WTC11 (cell line): ENCODE data around the gene ADGRG7. TPM values are rescaled to one million over a fixed set of nuclear protein-coding genes. Genes with fewer than 3 reads are reported as not detected.

Experiments
- ATAC-seq: fragments of 200-7000 bp; cut with Tn5 transposase; 2 replicates; pipeline ENCODE4 v1.10.0; 2021; ENCODE audit warnings: mild to moderate bottlenecking, moderate library complexity
- CTCF ChIA-PET: fragments of 300-600 bp; sonication (Branson Sonifier 250); formaldehyde crosslinking; loops from one replicate; lab custom pipeline; 2021; ENCODE audit warnings: antibody characterized with exemption; lab: Charles Lee
- POLR2A ChIA-PET: fragments of 350-600 bp; sonication (Branson Sonifier 250); formaldehyde crosslinking; loops from one replicate; lab custom pipeline; 2021; ENCODE audit warnings: antibody characterized with exemption; lab: Charles Lee
- DNase-seq: peaks from one replicate; pipeline ENCODE4 v3.0.0; 2021; ENCODE audit warnings: low spot score
- H3K27ac Mint-ChIP-seq: 2 replicates; pipeline ENCODE4 v1.8.0; 2021; ENCODE audit warnings: mixed read lengths
- H3K27me3 Mint-ChIP-seq: 2 replicates; pipeline ENCODE4 v1.8.0; 2021; ENCODE audit warnings: low read depth, mild to moderate bottlenecking, moderate library complexity, mixed read lengths
- H3K36me3 Mint-ChIP-seq: 2 replicates; pipeline ENCODE4 v1.8.0; 2021; ENCODE audit warnings: mixed read lengths
- H3K4me1 Mint-ChIP-seq: 2 replicates; pipeline ENCODE4 v1.8.0; 2022; ENCODE audit warnings: mixed read lengths
- H3K4me3 Mint-ChIP-seq: 2 replicates; pipeline ENCODE4 v1.8.0; 2021; ENCODE audit warnings: mild to moderate bottlenecking, moderate library complexity, mixed read lengths
- H3K9me3 Mint-ChIP-seq: 2 replicates; pipeline ENCODE4 v1.8.0; 2021; ENCODE audit warnings: mixed read lengths
- ATF1 ChIP-seq: sonication (generic); formaldehyde crosslinking; IDR thresholded peaks from 2 replicates; pipeline ENCODE4 v1.8.1; 2023; ENCODE audit warnings: mild to moderate bottlenecking, moderate library complexity, missing genetic modification reagents
- CBFB ChIP-seq: sonication (generic); formaldehyde crosslinking; IDR thresholded peaks from 2 replicates; pipeline ENCODE4 v1.8.1; 2022; ENCODE audit warnings: mild to moderate bottlenecking, low read depth, missing genetic modification reagents
- EMX1 ChIP-seq: fragments of 250-450 bp; sonication (Bioruptor Pico); IDR thresholded peaks from 2 replicates; pipeline ENCODE4 v1.8.0; 2021; ENCODE audit warnings: mild to moderate bottlenecking
- FOXK1 ChIP-seq: sonication (generic); formaldehyde crosslinking; IDR thresholded peaks from 2 replicates; pipeline ENCODE4 v1.8.0; 2022; ENCODE audit warnings: mild to moderate bottlenecking, moderate library complexity, missing genetic modification reagents
- JAZF1 ChIP-seq: fragments of 250-450 bp; sonication (Bioruptor Pico); IDR thresholded peaks from 2 replicates; pipeline ENCODE4 v1.9.0; 2021; ENCODE audit warnings: moderate library complexity, mild to moderate bottlenecking, inconsistent platforms
- KAT7 ChIP-seq: sonication (generic); formaldehyde crosslinking; IDR thresholded peaks from 2 replicates; pipeline ENCODE4 v1.8.1; 2023; ENCODE audit warnings: missing genetic modification reagents, mild to moderate bottlenecking, borderline replicate concordance
- NFYB ChIP-seq: sonication (generic); formaldehyde crosslinking; conservative IDR thresholded peaks from 2 replicates; pipeline ENCODE4 v1.8.0; 2022; ENCODE audit warnings: low read depth, missing genetic modification reagents
- PRRX2 ChIP-seq: fragments of 250-450 bp; sonication (Bioruptor Pico); IDR thresholded peaks from 2 replicates; pipeline ENCODE4 v1.8.0; 2021; ENCODE audit warnings: mild to moderate bottlenecking
- SP1 ChIP-seq: sonication (generic); formaldehyde crosslinking; conservative IDR thresholded peaks from 2 replicates; pipeline ENCODE4 v1.8.1; 2022; ENCODE audit warnings: missing genetic modification reagents
- ZNF121 ChIP-seq: sonication (generic); formaldehyde crosslinking; IDR thresholded peaks from 2 replicates; pipeline ENCODE4 v1.8.0; 2023; ENCODE audit warnings: missing genetic modification reagents
- ZNF423 ChIP-seq: fragments of 250-450 bp; sonication (Bioruptor Pico); IDR thresholded peaks from 2 replicates; pipeline ENCODE4 v2.1.2; 2022; ENCODE audit warnings: mild to moderate bottlenecking, moderate library complexity
- total RNA-seq: library from RNA; stranded (reverse); gene quantifications from 3 replicates; pipeline ENCODE4 v1.2.3, GENCODE V29; 2021
- TF ChIP-seq, protein P1 (sequence below): sonication (generic); formaldehyde crosslinking; conservative IDR thresholded peaks from 2 replicates; pipeline ENCODE4 v1.8.1; 2023; ENCODE audit warnings: mild to moderate bottlenecking, low read depth, missing genetic modification reagents, moderate library complexity
- TF ChIP-seq, protein P2 (sequence below): sonication (generic); formaldehyde crosslinking; IDR thresholded peaks from 2 replicates; pipeline ENCODE4 v1.8.0; 2022; ENCODE audit warnings: mild to moderate bottlenecking, missing genetic modification reagents
- TF ChIP-seq, protein P3 (sequence below): sonication (generic); formaldehyde crosslinking; IDR thresholded peaks from 2 replicates; pipeline ENCODE4 v1.8.1; 2022; ENCODE audit warnings: low read depth, mild to moderate bottlenecking, moderate library complexity, missing genetic modification reagents, borderline replicate concordance
- TF ChIP-seq, protein P4 (sequence below): sonication (generic); formaldehyde crosslinking; IDR thresholded peaks from 2 replicates; pipeline ENCODE4 v1.8.0; 2022; ENCODE audit warnings: missing genetic modification reagents
- TF ChIP-seq, protein P5 (sequence below): fragments of 250-450 bp; sonication (Bioruptor Pico); IDR thresholded peaks from 2 replicates; pipeline ENCODE4 v1.9.0; 2021; ENCODE audit warnings: mild to moderate bottlenecking

Gene ADGRG7
- total RNA-seq, 1 experiment from 2014 or later = not detected

DNA sequence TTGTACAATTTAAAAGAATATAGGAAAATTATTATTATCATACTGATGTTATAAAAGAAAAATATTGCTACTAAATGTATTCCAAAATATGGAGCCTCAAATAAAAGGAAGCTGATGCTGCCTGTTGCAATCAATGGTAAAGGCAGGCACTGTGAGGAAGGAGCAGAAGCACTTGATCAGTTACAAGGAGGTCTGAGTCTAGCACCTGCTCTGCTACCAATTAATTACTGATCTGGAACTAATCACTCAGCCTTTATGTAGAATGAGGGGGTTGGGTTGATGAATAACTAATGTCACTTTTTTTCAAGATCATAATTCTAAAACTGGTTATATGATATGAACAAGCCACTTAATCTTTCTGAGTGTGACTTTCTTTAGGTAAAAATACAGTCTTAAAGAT lies 5.5 kb downstream of the ADGRG7 start (continued):
- TF ChIP-seq, protein P1, sequence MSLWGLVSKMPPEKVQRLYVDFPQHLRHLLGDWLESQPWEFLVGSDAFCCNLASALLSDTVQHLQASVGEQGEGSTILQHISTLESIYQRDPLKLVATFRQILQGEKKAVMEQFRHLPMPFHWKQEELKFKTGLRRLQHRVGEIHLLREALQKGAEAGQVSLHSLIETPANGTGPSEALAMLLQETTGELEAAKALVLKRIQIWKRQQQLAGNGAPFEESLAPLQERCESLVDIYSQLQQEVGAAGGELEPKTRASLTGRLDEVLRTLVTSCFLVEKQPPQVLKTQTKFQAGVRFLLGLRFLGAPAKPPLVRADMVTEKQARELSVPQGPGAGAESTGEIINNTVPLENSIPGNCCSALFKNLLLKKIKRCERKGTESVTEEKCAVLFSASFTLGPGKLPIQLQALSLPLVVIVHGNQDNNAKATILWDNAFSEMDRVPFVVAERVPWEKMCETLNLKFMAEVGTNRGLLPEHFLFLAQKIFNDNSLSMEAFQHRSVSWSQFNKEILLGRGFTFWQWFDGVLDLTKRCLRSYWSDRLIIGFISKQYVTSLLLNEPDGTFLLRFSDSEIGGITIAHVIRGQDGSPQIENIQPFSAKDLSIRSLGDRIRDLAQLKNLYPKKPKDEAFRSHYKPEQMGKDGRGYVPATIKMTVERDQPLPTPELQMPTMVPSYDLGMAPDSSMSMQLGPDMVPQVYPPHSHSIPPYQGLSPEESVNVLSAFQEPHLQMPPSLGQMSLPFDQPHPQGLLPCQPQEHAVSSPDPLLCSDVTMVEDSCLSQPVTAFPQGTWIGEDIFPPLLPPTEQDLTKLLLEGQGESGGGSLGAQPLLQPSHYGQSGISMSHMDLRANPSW = no peak
- TF ChIP-seq, protein P2, sequence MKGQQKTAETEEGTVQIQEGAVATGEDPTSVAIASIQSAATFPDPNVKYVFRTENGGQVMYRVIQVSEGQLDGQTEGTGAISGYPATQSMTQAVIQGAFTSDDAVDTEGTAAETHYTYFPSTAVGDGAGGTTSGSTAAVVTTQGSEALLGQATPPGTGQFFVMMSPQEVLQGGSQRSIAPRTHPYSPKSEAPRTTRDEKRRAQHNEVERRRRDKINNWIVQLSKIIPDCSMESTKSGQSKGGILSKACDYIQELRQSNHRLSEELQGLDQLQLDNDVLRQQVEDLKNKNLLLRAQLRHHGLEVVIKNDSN (CRISPR knock-in tag) = no peak
- TF ChIP-seq, protein P3, sequence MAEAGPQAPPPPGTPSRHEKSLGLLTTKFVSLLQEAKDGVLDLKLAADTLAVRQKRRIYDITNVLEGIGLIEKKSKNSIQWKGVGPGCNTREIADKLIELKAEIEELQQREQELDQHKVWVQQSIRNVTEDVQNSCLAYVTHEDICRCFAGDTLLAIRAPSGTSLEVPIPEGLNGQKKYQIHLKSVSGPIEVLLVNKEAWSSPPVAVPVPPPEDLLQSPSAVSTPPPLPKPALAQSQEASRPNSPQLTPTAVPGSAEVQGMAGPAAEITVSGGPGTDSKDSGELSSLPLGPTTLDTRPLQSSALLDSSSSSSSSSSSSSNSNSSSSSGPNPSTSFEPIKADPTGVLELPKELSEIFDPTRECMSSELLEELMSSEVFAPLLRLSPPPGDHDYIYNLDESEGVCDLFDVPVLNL = no peak
- TF ChIP-seq, protein P4, sequence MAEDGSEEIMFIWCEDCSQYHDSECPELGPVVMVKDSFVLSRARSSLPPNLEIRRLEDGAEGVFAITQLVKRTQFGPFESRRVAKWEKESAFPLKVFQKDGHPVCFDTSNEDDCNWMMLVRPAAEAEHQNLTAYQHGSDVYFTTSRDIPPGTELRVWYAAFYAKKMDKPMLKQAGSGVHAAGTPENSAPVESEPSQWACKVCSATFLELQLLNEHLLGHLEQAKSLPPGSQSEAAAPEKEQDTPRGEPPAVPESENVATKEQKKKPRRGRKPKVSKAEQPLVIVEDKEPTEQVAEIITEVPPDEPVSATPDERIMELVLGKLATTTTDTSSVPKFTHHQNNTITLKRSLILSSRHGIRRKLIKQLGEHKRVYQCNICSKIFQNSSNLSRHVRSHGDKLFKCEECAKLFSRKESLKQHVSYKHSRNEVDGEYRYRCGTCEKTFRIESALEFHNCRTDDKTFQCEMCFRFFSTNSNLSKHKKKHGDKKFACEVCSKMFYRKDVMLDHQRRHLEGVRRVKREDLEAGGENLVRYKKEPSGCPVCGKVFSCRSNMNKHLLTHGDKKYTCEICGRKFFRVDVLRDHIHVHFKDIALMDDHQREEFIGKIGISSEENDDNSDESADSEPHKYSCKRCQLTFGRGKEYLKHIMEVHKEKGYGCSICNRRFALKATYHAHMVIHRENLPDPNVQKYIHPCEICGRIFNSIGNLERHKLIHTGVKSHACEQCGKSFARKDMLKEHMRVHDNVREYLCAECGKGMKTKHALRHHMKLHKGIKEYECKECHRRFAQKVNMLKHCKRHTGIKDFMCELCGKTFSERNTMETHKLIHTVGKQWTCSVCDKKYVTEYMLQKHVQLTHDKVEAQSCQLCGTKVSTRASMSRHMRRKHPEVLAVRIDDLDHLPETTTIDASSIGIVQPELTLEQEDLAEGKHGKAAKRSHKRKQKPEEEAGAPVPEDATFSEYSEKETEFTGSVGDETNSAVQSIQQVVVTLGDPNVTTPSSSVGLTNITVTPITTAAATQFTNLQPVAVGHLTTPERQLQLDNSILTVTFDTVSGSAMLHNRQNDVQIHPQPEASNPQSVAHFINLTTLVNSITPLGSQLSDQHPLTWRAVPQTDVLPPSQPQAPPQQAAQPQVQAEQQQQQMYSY (CRISPR knock-in tag) = no peak
- TF ChIP-seq, protein P5, sequence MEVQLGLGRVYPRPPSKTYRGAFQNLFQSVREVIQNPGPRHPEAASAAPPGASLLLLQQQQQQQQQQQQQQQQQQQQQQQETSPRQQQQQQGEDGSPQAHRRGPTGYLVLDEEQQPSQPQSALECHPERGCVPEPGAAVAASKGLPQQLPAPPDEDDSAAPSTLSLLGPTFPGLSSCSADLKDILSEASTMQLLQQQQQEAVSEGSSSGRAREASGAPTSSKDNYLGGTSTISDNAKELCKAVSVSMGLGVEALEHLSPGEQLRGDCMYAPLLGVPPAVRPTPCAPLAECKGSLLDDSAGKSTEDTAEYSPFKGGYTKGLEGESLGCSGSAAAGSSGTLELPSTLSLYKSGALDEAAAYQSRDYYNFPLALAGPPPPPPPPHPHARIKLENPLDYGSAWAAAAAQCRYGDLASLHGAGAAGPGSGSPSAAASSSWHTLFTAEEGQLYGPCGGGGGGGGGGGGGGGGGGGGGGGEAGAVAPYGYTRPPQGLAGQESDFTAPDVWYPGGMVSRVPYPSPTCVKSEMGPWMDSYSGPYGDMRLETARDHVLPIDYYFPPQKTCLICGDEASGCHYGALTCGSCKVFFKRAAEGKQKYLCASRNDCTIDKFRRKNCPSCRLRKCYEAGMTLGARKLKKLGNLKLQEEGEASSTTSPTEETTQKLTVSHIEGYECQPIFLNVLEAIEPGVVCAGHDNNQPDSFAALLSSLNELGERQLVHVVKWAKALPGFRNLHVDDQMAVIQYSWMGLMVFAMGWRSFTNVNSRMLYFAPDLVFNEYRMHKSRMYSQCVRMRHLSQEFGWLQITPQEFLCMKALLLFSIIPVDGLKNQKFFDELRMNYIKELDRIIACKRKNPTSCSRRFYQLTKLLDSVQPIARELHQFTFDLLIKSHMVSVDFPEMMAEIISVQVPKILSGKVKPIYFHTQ (CRISPR knock-in tag) = no peak
- TF ChIP-seq, all 79 proteins: peak for 0

DNA sequence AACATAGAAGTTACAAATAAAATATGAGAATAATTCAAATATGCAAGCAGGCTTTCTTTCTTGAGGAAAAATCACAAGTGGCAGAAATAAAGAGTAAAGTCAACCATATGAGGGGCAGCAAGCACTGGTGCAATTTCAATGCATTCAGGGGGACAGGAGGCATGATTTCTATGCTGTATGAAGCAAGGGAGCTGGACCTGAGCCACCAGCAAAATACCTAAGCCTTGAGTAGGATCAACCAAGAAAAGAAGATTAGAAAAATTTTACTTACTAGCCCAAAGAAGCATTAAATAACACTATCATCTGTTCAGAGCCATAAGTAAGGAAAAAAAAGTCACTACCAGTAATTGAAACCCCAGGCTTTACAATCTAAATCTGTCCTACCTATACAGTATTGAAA lies 6.3 kb downstream of the ADGRG7 start:
- DNase-seq = no peak
- Mint-ChIP-seq H3K9me3 (no peaks in the 10 kb centered on the region; the same call in 1 of the 2 replicates), H3K27ac (no peak overlapping the region), H3K4me3 (no peak overlapping the region), H3K36me3 (no peaks in the 10 kb centered on the region), H3K27me3 (no peaks in the 10 kb centered on the region)
- CTCF ChIA-PET = no interaction called here
- POLR2A ChIA-PET = no interaction called here
- no peak for TF ChIP-seq SP1
- no peak for TF ChIP-seq EMX1 (CRISPR knock-in tag)
- TF ChIP-seq FOXK1 = no peak
- TF ChIP-seq ZNF423 = no peak
- TF ChIP-seq ATF1 (CRISPR knock-in tag) = no peak
- no peak for TF ChIP-seq JAZF1 (CRISPR knock-in tag)
- TF ChIP-seq ZNF121 (CRISPR knock-in tag) = no peak
- no peak for TF ChIP-seq KAT7 (CRISPR knock-in tag)
- no peak for TF ChIP-seq PRRX2 (CRISPR knock-in tag)
- no peak for TF ChIP-seq CBFB (CRISPR knock-in tag)
- TF ChIP-seq NFYB (CRISPR knock-in tag) = no peak
- TF ChIP-seq, all 79 proteins: peak for 0
- no peak for ATAC-seq
- peaks cover under 1% of the 10 kb centered on the region; the same call in 1 of the 2 replicates for H3K4me1 Mint-ChIP-seq
